KOPT-K1 (cell line): Measurements from ENCODE around the gene SPSB2.
A peak's percentile ranks its signal among the peaks of the same experiment; 100 is the strongest.
"Not testable (repeated sequence)": the region's sequence is repeated elsewhere in the genome, so short reads cannot be mapped to it uniquely, and the experiment has no call there.

ENCODE experiments used
- H3K27ac ChIP-seq: fragments of 200-600 bp; sonication (generic); 2 replicates; pipeline ENCODE4 v1.5.1; 2016; ENCODE audit warnings: antibody characterized with exemption, mild to moderate bottlenecking, low read depth, low read length; ENCODE audit not compliant: poor library complexity, severe bottlenecking
- H3K36me3 ChIP-seq: fragments of 200-600 bp; sonication (generic); 2 replicates; pipeline ENCODE4 v1.5.1; 2017; ENCODE audit warnings: antibody characterized with exemption, mild to moderate bottlenecking, low read length, moderate library complexity; ENCODE audit not compliant: insufficient read depth
- H3K9me3 ChIP-seq: fragments of 200-600 bp; sonication (generic); 2 replicates; pipeline ENCODE4 v1.5.1; 2017; ENCODE audit warnings: antibody characterized with exemption, low read length, mild to moderate bottlenecking; ENCODE audit not compliant: insufficient read depth, poor library complexity, severe bottlenecking

Gene SPSB2

GRCh38 chr12:6908141-6908540 is 35.0 kb upstream of the SPSB2 start:
- H3K36me3 ChIP-seq: not testable (repeated sequence)

GRCh38 chr12:6905414-6906040 is 32.4 kb upstream of the SPSB2 start:
- no peaks in the 10 kb centered on the region for H3K9me3 ChIP-seq
- H3K36me3 ChIP-seq: no peaks in the 10 kb centered on the region
- peak overlapping the region; percentile 50 for H3K27ac ChIP-seq

More at GRCh38 chr12:6908141-6908540, 35.0 kb upstream of the SPSB2 start:
- H3K9me3 ChIP-seq, H3K27ac ChIP-seq: not testable (repeated sequence)

- no peaks in the 10 kb centered on the region for H3K36me3 ChIP-seq
- peak within 1 kb of the TSS; percentile 50 for H3K27ac ChIP-seq
- H3K9me3 ChIP-seq: no peaks in the 10 kb centered on the region
Observed at GRCh38 chr12:6904280-6905276, 31.5 kb upstream of the SPSB2 start, which contains the start of gene LRRC23. LRRC23 (plus strand) TSS chr12:6904822; CDS start chr12:6905634, 812 bp downstream.

GRCh38 chr12:6903722-6904121 is 30.6 kb upstream of the SPSB2 start:
- Histone ChIP-seq H3K27ac (no peak overlapping the region), H3K36me3 (no peaks in the 10 kb centered on the region), H3K9me3 (no peaks in the 10 kb centered on the region)

- no peak overlapping the region for H3K27ac ChIP-seq
- H3K9me3 ChIP-seq: no peaks in the 10 kb centered on the region
- no peaks in the 10 kb centered on the region for H3K36me3 ChIP-seq
Observed at GRCh38 chr12:6902448-6902847, 29.3 kb upstream of the SPSB2 start.

GRCh38 chr12:6899837-6900519 is 26.9 kb upstream of the SPSB2 start:
- H3K36me3 ChIP-seq: no peaks in the 10 kb centered on the region
- no peak overlapping the region for H3K27ac ChIP-seq
- no peaks in the 10 kb centered on the region for H3K9me3 ChIP-seq

- H3K27ac ChIP-seq: no peak overlapping the region
- H3K36me3 ChIP-seq: no peaks in the 10 kb centered on the region
- H3K9me3 ChIP-seq: no peaks in the 10 kb centered on the region
Observed at GRCh38 chr12:6899427-6899826, 26.3 kb upstream of the SPSB2 start.

GRCh38 chr12:6896846-6897435 is 23.8 kb upstream of the SPSB2 start:
- no peaks in the 10 kb centered on the region for H3K36me3 ChIP-seq
- H3K9me3 ChIP-seq: no peaks in the 10 kb centered on the region
- no peak overlapping the region for H3K27ac ChIP-seq

GRCh38 chr12:6894321-6894720 is 21.2 kb upstream of the SPSB2 start:
- H3K36me3 ChIP-seq: no peaks in the 10 kb centered on the region
- no peak overlapping the region for H3K27ac ChIP-seq
- no peaks in the 10 kb centered on the region for H3K9me3 ChIP-seq

GRCh38 chr12:6892683-6893082 is 19.6 kb upstream of the SPSB2 start:
- not testable (repeated sequence) for H3K9me3 ChIP-seq, H3K36me3 ChIP-seq, H3K27ac ChIP-seq

GRCh38 chr12:6891646-6892001 is 18.5 kb upstream of the SPSB2 start:
- no peaks in the 10 kb centered on the region for H3K9me3 ChIP-seq
- no peaks in the 10 kb centered on the region for H3K36me3 ChIP-seq
- H3K27ac ChIP-seq: peak overlapping the region; percentile 94

GRCh38 chr12:6890789-6891645 is 17.9 kb upstream of the SPSB2 start:
- no peaks in the 10 kb centered on the region for H3K9me3 ChIP-seq
- no peaks in the 10 kb centered on the region for H3K36me3 ChIP-seq
- peak overlapping the region; percentile 94 for H3K27ac ChIP-seq

GRCh38 chr12:6889775-6890573 is 16.9 kb upstream of the SPSB2 start:
- H3K9me3 ChIP-seq, H3K36me3 ChIP-seq: not testable (repeated sequence)
- peak overlapping the region; percentile 94 for H3K27ac ChIP-seq
